DMS 273 (cell line): Measurements from ENCODE around the gene EHF.

Source experiments
- DNase-seq: peaks from one replicate; lab custom pipeline; 2025; ENCODE audit not compliant: unreplicated experiment; lab: John Stamatoyannopoulos, UW

EHF gene

DNA sequence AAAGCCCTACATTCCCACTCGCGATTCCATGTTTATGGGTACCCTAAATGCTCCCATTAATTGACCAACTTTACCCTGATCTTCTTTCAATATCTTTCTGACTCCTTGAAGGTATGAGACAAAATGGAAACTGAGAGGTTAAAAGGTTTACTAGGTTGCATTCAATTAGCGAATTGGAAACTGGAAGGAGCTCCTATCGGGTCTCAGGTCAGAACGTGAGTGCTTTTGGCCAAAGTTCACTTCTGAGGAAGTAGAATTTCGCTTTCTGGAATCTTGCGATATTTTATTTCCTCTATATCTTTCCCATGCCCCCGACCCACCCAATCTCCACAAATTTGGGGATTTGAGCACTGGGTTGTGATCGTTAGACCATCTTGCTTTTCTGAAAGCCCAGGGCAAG is 2.6 kb downstream of the EHF start:
- DNase-seq, result no peak

- DNase-seq, result no peak
Measured at GRCh38 chr11:34624069-34624468, 3.2 kb downstream of the EHF start.

DNA sequence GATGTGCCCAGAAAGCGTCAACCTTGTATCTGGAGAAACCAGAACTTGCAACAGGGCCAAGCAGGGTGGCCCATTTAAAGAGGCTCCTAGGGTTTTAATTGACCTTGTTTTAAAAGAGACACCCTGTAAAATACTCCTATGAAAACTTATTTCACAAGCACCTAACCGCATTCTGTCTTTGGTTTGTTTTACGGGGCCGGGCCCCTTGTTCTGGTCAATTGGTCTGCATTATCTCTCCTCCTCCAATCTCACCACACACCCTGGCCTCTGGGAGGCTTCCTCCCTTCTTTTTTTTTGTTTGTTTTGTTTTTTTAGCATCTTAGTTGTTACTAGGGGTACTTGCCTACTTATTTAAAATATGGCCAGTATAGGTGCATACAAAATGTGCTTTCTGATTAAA is 4.7 kb downstream of the EHF start:
- DNase-seq, result no peak

DNA sequence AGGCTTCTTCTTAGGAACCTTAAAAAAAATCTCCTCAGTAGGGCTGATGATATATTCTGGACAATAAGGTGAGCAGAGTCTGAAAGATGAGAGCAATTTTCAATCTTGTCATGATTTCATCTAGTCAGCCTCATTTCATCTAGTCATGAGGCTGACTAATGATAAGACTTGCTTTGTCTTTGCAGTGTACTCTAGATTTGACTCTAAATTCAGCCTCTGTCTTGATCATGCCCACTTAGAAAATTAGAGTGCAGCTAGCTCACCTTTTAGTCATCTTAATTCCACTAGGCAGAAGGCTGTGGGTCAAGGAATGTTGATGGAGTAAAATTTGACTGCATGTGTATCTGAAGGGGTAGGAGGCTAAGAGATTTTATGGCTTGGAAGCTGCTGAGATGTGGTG is 5.5 kb downstream of the EHF start:
- DNase-seq, result no peak

- no peak for DNase-seq
Measured at GRCh38 chr11:34627197-34627596, 6.3 kb downstream of the EHF start.

DNA sequence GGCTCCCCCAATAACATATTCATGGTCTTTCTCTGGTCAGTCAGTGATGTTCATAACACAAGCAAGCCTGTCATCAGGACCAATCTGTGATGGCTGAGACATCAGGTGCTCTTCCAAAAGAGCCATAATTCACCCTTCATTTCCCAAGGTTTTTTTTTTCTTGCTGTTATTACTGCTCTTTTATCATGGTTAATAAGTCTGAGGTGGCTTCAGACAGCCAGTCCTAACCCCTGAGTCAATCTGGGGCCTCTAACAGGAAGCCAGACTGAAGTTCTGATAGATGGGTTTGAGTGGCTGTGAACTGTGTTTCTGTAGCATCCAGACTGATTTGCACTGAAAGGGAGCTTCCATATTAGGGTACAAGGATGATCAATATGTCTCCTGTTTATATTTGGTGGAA is 8.8 kb downstream of the EHF start:
- DNase-seq, result no peak

GRCh38 chr11:34630544-34630943 is 9.7 kb downstream of the EHF start:
- DNase-seq, result no peak

DNA sequence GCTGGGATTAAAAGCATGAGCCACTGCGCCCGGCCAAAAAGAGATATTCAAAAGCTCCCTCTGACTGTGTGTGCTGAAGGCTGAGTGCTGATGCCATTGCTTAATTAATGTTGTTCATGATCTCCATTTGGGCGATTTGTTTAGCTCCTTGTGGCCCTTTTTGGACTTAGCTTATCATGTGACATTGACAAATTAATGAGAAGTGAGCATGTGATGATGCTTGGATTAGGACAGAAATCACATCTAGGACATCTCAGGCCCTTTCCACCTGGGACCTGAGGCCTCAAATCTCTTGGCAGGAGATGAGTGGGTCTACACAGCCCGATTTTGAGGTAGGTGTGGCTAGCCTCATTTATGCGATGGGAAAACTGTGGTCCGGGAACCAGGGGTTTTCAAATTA is 10.4 kb downstream of the EHF start:
- DNase-seq, result no peak

DNA sequence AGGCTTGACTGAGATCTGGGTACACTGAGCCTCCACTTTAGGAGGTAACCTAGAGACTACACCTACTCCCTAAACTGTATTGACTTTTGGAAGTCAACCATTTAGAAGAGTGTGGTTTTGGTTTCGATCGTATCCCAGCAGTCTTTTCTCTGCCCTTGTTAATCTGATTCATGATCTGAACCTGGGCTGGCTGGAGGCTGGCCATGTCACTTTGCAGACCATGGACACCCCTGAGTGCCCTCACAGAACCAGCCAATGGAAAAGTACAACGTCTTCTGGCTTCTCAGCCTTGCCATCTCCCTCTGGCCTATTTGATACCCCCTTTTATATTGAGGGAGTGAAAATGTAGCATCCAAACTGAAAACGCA is 10.8 kb downstream of the EHF start:
- DNase-seq, result no peak

- DNase-seq, result no peak
Measured at GRCh38 chr11:34632105-34632791, 11.4 kb downstream of the EHF start.

DNA sequence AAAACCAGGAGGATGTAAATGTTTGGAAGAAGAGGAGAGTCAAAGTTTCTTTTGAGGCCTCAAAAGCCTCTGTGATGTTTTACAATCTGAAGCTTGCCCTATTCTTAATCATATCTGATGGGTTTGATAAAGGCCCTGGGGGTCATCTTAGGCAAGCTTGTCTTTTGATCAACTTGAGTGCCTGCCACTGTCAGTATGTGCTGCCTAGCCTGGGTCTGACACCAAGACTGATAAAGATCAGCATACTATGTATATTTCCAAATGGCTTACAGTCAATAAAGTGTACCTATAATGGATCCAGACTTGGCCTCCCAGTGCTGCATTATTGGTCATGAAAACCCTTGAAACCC is 12.7 kb downstream of the EHF start:
- no peak for DNase-seq

DNA sequence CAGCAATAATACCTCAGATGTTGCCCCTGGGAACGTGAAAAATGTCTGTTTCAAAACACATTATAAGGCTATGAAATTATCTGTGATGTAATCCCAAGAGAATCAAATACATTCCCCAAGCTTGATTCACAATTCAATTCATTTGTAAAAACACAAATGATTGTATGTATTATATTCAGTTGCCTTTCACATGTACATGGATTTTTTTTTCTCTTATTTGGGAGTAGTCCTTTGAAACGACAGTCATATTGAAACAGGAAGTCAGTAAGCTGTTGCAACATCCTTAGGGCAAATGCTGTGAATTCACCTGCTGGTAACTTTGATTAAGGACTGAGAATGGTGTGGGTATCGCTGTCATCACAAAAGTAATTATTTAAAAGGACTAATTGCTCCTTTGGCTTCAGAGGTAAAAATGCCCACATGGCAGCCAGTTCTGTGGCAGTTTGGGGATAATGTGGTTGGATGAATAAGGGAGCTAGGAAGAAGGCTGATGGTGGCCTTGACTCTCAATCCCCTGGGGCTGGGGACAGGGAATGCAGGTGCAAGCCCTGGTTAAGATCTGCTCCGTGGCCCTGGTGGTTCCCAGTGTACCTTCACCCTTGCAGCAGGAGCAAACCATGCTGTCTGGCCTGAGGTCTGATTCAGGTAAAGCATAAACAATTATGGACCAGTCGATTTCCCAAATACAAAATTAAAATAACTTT is 13.2 kb downstream of the EHF start:
- no peak for DNase-seq

DNA sequence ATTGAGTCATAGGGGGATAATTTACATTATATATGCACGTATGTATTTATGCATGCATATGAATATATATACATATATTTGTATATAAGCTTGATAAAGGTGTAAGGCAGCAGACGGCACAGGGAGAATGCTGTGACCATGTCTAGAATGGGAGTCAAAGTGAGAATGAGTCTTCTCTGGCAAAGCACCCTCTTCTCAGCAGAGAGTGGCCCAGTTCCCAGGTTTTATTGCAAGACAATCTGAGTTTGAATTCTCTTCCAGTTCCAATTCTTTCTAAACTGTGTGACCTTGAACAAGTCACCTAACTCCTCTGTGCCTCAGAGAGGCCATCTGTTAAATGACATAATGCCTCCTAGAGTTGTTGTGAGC is 13.8 kb downstream of the EHF start:
- no peak for DNase-seq

GRCh38 chr11:34636127-34636526 is 15.2 kb downstream of the EHF start:
- no peak for DNase-seq

GRCh38 chr11:34637303-34637702 is 16.4 kb downstream of the EHF start:
- no peak for DNase-seq

- DNase-seq, result no peak
Measured at GRCh38 chr11:34638897-34639296, 18.0 kb downstream of the EHF start.

GRCh38 chr11:34639545-34639944 is 18.7 kb downstream of the EHF start:
- DNase-seq, result no peak

- DNase-seq, result no peak
Measured at GRCh38 chr11:34640050-34640923, 19.4 kb downstream of the EHF start.

DNA sequence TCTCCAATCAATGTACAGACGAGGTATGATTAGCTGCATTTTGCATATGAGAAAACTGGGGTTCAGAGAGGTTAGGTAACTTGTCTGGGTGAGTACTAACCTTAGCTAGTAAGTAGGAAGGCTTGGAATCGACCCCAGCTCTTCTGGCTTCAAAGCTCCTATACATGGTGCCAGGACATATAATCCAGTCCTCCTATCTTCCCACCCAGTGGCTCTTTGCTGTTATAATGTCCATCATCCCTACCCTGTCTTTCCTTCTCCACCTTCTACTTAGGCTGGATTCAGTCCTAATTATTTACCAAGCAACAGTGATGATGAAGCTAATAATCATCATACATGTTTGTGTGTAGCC is 20.0 kb downstream of the EHF start:
- no peak for DNase-seq

GRCh38 chr11:34641456-34641855 is 20.6 kb downstream of the EHF start:
- no peak for DNase-seq

GRCh38 chr11:34642001-34642554 is 21.2 kb downstream of the EHF start:
- no peak for DNase-seq

GRCh38 chr11:34642873-34643272 is 22.0 kb downstream of the EHF start:
- no peak for DNase-seq
